Measurements from ENCODE around the gene ANKH. TPM values are rescaled to one million over a fixed set of nuclear protein-coding genes. Genes with fewer than 3 reads are reported as not detected.
A peak's percentile ranks its signal among the peaks of the same experiment; 100 is the strongest.

The ANKH gene
- total RNA-seq, 3 donors from 2014 or later, result 83.1 to 102 (median 101) TPM

DNA sequence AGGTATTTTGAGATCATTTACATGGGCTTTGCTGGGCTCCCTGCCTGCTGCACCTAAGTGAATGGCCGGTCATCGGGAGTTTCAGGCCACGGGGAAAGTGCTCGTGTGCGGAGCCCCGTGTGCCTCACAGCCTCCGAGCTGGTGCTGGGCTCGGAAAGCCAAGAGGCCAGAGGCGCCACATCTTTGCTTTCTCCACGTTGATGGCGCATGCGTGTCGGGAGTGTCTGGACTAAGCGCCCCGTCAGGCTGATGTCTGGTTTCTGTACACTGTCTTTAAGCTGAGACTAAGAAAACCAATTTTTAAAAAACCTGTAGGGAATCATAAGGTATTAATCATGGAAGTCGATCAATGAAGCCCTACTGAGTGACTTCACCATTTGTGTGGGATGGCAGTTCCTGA, 137.9 kb downstream of the ANKH start:
- Mint-ChIP-seq H3K36me3 (ENCODE audit: insufficient read depth) (peaks cover 19% of the 10 kb centered on the region), H3K4me1 (ENCODE audit: low read depth) (no peaks in the 10 kb centered on the region), H3K27me3 (ENCODE audit: low read depth) (no peaks in the 10 kb centered on the region), H3K9me3 (no peaks in the 10 kb centered on the region), H3K4me3 (no peak overlapping the region)
- DNase-seq (no peak), ATAC-seq (no peak)

- H3K9me3 Mint-ChIP-seq, result no peaks in the 10 kb centered on the region
- ATAC-seq (no peak), DNase-seq (no peak)
- no peaks in the 10 kb centered on the region for H3K4me1 Mint-ChIP-seq (ENCODE audit: low read depth)
- H3K36me3 Mint-ChIP-seq (ENCODE audit: insufficient read depth), result peaks cover 17% of the 10 kb centered on the region
- no peak overlapping the region for H3K4me3 Mint-ChIP-seq
- H3K27me3 Mint-ChIP-seq (ENCODE audit: low read depth), result no peaks in the 10 kb centered on the region
Observed at GRCh38 chr5:14732991-14733390, 138.6 kb downstream of the ANKH start.

DNA sequence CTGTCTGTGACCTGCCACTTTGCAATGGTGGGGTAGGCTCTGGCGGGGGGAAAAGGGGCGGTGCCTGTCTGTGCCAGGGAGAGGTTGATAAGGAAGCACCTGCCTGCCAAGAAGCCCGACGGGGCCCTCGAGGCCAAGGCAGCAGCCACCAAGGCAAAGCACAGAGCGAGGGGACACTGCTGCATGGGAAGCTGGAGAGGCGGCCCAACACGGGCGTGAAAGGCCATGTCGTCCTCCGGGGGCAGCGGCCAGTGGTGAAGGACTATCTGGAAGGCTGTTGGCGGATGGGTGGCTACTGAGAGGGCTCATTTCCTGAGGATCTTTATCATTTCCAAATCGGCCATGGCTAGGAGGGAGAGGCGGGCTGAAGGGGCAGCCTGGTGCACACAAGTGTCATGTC, 140.7 kb downstream of the ANKH start:
- no peak overlapping the region for H3K4me3 Mint-ChIP-seq
- no peaks in the 10 kb centered on the region for H3K9me3 Mint-ChIP-seq
- peaks cover 19% of the 10 kb centered on the region for H3K36me3 Mint-ChIP-seq (ENCODE audit: insufficient read depth)
- peaks cover 6% of the 10 kb centered on the region for H3K4me1 Mint-ChIP-seq (ENCODE audit: low read depth)
- no peak for ATAC-seq
- no peaks in the 10 kb centered on the region for H3K27me3 Mint-ChIP-seq (ENCODE audit: low read depth)
- no peak for DNase-seq

GRCh38 chr5:14730466-14730865, 141.1 kb downstream of the ANKH start:
- Mint-ChIP-seq H3K4me1 (ENCODE audit: low read depth) (peaks cover 6% of the 10 kb centered on the region), H3K9me3 (no peaks in the 10 kb centered on the region), H3K4me3 (no peak overlapping the region), H3K36me3 (ENCODE audit: insufficient read depth) (peaks cover 19% of the 10 kb centered on the region), H3K27me3 (ENCODE audit: low read depth) (no peaks in the 10 kb centered on the region)
- DNase-seq (no peak), ATAC-seq (no peak)

- DNase-seq (no peak), ATAC-seq (no peak)
- Mint-ChIP-seq H3K36me3 (ENCODE audit: insufficient read depth) (peaks cover 22% of the 10 kb centered on the region), H3K4me3 (no peak overlapping the region), H3K4me1 (ENCODE audit: low read depth) (peaks cover 6% of the 10 kb centered on the region), H3K9me3 (no peaks in the 10 kb centered on the region), H3K27me3 (ENCODE audit: low read depth) (no peaks in the 10 kb centered on the region)
Observed at GRCh38 chr5:14729448-14730385, 141.9 kb downstream of the ANKH start.

DNA sequence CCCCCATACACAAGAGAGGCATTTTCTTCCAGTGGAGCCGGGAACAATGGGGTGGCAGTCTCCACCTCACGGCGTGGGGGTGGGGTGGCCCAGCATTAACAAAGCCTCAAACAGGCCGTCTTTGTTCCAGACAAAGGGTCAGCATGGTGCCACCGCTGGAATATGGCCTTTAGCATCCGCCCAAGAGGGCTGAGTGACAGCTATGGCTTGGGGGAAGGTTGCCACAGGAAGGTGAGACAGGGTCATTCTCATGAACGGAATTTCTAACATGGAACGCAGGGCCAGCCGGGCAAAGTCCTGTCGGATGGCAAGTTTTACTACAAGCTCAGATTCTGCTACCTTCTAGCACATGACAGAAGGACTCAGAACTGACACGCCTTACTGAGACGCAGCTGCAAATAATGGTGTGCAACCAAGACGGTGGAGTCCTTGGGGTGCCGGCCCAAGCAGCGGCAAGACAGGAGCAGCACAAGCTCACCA, 143.1 kb downstream of the ANKH start:
- H3K9me3 Mint-ChIP-seq, result no peaks in the 10 kb centered on the region
- no peak for DNase-seq
- peaks cover 8% of the 10 kb centered on the region for H3K4me1 Mint-ChIP-seq (ENCODE audit: low read depth)
- ATAC-seq, result no peak
- peaks cover 19% of the 10 kb centered on the region for H3K36me3 Mint-ChIP-seq (ENCODE audit: insufficient read depth)
- no peak overlapping the region for H3K4me3 Mint-ChIP-seq
- H3K27me3 Mint-ChIP-seq (ENCODE audit: low read depth), result no peaks in the 10 kb centered on the region

DNA sequence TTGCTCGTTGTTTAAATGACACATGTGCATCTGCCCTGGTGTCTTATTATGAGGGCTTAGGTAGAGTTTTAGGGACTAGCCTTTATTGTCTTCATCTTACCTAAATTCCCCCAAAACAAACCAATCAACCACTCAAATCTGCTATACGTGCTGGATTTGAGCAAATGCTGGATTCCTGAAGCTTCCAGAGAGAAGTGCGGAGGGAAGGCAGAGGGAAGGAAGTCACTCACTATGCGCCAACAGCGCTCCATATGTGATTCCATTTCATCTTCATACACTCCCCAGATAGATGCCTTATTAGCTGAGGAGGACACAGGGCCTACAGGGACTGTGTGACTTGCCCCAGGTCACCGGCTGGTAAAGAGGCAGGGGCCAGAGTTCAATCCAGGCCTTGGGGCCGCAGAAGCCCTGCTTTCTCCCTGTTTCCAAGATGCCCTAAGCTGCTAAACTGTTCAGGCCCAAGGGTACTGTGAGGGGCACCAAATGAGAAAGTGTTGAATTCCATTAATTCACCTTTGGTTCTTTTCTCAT, 143.6 kb downstream of the ANKH start:
- no peak for ATAC-seq
- peaks cover 21% of the 10 kb centered on the region for H3K36me3 Mint-ChIP-seq (ENCODE audit: insufficient read depth)

GRCh38 chr5:14727428-14727865, 144.1 kb downstream of the ANKH start:
- Mint-ChIP-seq H3K4me1 (ENCODE audit: low read depth) (peaks cover 13% of the 10 kb centered on the region), H3K4me3 (no peak overlapping the region), H3K36me3 (ENCODE audit: insufficient read depth) (peaks cover 24% of the 10 kb centered on the region), H3K9me3 (no peaks in the 10 kb centered on the region), H3K27me3 (ENCODE audit: low read depth) (no peaks in the 10 kb centered on the region)
- DNase-seq (peak; percentile 72), ATAC-seq (peak; percentile 50 to 52)

More for the DNA sequence above, 143.6 kb downstream of the ANKH start:
- no peak overlapping the region for H3K4me3 Mint-ChIP-seq
- H3K4me1 Mint-ChIP-seq (ENCODE audit: low read depth), result peaks cover 8% of the 10 kb centered on the region
- H3K27me3 Mint-ChIP-seq (ENCODE audit: low read depth), result no peaks in the 10 kb centered on the region
- no peaks in the 10 kb centered on the region for H3K9me3 Mint-ChIP-seq
- DNase-seq, result no peak

DNA sequence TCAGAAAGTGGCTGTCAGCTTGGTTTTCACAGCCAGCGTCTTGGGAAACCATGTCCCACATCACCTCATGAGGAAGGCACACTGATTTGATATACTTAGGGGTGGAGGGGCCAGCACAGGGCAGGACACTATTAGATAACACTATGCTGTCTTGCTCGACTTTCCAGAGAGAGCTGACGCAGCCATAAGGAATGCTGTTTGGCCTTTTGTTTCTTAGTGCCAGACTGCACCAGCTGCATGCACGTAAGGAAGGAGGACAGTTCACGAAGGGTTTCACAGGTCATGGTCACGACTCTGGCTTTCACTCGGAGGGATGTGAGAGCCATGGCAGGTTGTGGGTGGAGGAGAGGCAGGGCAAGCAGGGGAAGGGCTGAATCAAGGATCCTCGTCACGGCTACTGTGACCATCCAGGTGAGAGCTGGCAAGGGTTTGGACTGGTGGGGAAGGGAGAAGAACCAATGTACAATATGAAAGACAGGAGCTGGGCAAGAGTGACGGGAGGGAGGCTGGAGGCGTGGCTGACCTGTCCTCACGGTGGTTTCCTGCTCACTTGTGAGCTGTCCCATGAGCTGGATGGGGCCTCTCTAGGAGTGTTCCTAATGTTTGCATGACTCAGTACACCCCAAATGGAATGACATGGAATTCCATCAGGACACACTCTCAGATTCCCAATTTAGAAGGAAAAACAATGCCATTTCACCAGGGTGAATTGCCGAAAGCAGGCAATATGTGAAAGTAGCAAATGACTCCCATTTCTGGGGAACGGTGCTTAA, 145.3 kb downstream of the ANKH start:
- Mint-ChIP-seq H3K4me1 (ENCODE audit: low read depth) (peaks cover 16% of the 10 kb centered on the region), H3K36me3 (ENCODE audit: insufficient read depth) (peaks cover 29% of the 10 kb centered on the region), H3K27me3 (ENCODE audit: low read depth) (no peaks in the 10 kb centered on the region), H3K9me3 (no peaks in the 10 kb centered on the region), H3K4me3 (no peak overlapping the region)
- ATAC-seq, result no peak
- no peak for DNase-seq

DNA sequence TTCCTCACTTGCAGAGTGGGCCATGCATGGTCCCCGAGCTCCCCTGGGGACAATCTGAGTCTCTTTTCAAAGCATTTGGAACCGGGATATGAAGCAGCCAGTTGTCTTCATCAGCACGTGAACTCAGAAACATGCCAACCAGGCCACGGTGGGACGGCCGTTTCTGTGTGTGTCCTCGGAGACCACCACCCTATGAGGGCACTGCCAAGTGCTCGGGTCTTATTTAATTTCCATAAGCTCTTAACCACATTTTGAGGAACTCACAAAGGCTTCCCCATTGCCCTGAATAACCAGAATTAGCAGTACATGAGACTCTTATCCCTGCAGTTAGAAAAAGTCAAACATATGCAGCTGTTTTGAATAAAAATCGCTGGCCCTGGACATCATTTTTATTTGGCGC, 146.9 kb downstream of the ANKH start:
- H3K4me3 Mint-ChIP-seq, result no peak overlapping the region
- H3K27me3 Mint-ChIP-seq (ENCODE audit: low read depth), result no peaks in the 10 kb centered on the region
- no peaks in the 10 kb centered on the region for H3K9me3 Mint-ChIP-seq
- ATAC-seq (no peak), DNase-seq (no peak)
- peaks cover 26% of the 10 kb centered on the region for H3K4me1 Mint-ChIP-seq (ENCODE audit: low read depth)
- peaks cover 26% of the 10 kb centered on the region for H3K36me3 Mint-ChIP-seq (ENCODE audit: insufficient read depth)

DNA sequence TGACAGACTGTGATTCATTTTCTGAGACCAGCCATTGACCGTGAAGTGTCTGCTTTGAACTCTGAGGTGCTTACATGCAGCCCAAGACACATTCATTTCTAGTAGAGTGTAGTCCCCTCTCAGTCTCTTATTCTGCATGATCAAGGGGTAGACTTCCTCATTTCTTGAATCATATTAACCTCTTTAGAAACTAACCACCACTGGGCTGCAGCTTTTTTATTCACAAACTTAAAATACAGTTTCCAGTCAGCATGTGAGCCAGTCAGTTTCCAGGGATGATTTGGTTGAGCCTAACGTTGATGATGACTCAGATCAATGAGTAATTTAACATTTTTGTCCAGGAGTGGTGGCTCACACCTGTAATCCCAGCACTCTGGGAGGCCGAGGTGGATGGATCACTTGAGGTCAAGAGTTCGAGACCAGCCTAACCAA, 147.9 kb downstream of the ANKH start:
- Mint-ChIP-seq H3K4me1 (ENCODE audit: low read depth) (peaks cover 33% of the 10 kb centered on the region), H3K36me3 (ENCODE audit: insufficient read depth) (peaks cover 30% of the 10 kb centered on the region), H3K27me3 (ENCODE audit: low read depth) (no peaks in the 10 kb centered on the region), H3K9me3 (no peaks in the 10 kb centered on the region), H3K4me3 (no peak overlapping the region)
- no peak for DNase-seq
- peak; percentile 79 to 89 for ATAC-seq

GRCh38 chr5:14722923-14723322, 148.7 kb downstream of the ANKH start:
- Mint-ChIP-seq H3K9me3 (no peaks in the 10 kb centered on the region), H3K4me3 (no peak overlapping the region), H3K36me3 (ENCODE audit: insufficient read depth) (peaks cover 30% of the 10 kb centered on the region), H3K27me3 (ENCODE audit: low read depth) (no peaks in the 10 kb centered on the region), H3K4me1 (ENCODE audit: low read depth) (peaks cover 33% of the 10 kb centered on the region)
- no peak for DNase-seq
- no peak for ATAC-seq

DNA sequence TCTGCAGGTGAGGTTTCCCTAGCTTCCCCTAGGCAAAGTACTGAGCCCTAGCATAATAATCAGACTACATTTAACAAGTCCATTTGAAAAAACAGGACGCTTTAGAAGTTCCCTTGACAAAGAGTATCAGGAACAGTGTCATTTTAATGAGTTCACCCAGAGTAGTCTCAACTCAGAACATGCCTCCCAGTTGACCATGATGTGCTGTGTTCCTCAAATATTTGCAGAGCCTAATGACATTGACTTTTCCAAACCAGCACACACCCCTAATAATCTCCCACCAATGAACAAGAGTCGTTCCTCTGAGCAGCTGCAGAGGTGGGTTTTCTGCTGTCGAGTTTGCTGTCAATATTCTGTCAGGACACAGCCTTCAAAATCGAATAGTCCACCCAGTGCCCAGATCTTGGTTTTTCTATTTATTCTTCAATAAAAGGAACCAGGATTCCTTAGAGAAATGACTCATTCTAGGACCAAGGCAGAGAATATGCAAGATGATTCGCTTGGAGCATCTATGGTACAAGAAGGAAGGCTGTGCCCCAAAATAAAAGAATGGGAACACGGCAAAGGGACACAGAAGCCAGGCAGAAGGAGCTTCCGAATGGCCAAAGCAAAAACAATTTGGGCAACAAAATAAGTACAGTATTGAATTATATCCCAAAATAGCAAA, 149.5 kb downstream of the ANKH start:
- Mint-ChIP-seq H3K9me3 (no peaks in the 10 kb centered on the region), H3K4me1 (ENCODE audit: low read depth) (peaks cover 30% of the 10 kb centered on the region)

More for the DNA sequence above, 149.5 kb downstream of the ANKH start:
- H3K27me3 Mint-ChIP-seq (ENCODE audit: low read depth), result no peaks in the 10 kb centered on the region
- peaks cover 32% of the 10 kb centered on the region for H3K36me3 Mint-ChIP-seq (ENCODE audit: insufficient read depth)
- no peak overlapping the region for H3K4me3 Mint-ChIP-seq
- ATAC-seq, result no peak
- no peak for DNase-seq

Data from activated T-cell treated with anti-CD3 and anti-CD28 coated beads, Interleukin-2, amount 50 U/mL, for 4 hours (primary cell).